ENCODE data around the gene MC1R.
A peak's percentile ranks its signal among the peaks of the same experiment; 100 is the strongest.

MC1R gene

DNA sequence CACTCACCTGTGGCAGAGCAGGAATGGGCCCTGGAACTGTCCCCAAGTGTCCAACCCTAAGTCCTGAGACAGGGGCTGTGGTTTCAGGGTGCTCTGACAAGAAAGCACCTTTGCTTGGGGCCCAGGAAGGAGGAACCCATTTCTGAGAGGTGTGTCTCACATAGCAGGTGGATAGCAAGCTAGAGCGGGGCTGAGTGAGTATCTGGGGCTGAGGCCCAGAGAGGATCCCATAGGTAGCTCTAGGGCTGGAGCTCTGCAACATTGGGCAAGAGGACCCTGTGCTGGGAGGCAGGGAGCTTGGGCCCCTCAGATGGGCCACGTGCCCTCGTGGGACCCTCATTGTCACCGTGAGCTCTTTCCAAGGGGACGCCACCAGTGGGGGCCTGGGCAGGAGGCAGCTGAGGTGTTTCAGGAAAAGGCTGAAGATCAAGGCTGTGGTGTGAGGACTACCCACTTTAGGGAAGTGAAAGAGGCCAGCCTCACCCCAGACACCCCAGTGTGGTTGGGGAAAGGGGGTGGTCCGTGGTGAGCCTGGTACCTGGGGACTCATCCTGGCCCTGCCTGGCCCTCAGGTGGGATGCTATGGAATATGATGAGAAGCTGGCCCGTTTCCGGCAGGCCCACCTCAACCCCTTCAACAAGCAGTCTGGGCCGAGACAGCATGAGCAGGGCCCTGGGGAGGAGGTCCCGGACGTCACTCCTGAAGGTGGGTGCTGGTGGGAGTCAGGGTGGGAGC lies 35.2 kb downstream of the MC1R start:
- no peak overlapping the region for H3K4me3 ChIP-seq (ENCODE audit: low read depth, low read length)
- peak; percentile 45 for DNase-seq (ENCODE audit: low read depth)
- TF ChIP-seq MYC (IDR thresholded peaks at IDR 0.05; ENCODE audit: low read depth, low read length), result no peak
- no peak for TF ChIP-seq MAX (IDR thresholded peaks at IDR 0.05; ENCODE audit: low read depth, low read length)
- no peak for TF ChIP-seq CTCF (IDR thresholded peaks at IDR 0.05; ENCODE audit: low read depth, low read length)
- no peak for TF ChIP-seq POLR2A (IDR thresholded peaks at IDR 0.05; ENCODE audit: extremely low read depth, insufficient read length)

- H3K4me3 ChIP-seq (ENCODE audit: low read depth, low read length), result no peak overlapping the region
- no peak for TF ChIP-seq POLR2A (IDR thresholded peaks at IDR 0.05; ENCODE audit: extremely low read depth, insufficient read length)
- TF ChIP-seq MAX (IDR thresholded peaks at IDR 0.05; ENCODE audit: low read depth, low read length), result no peak
- TF ChIP-seq CTCF (IDR thresholded peaks at IDR 0.05; ENCODE audit: low read depth, low read length), result no peak
- no peak for TF ChIP-seq MYC (IDR thresholded peaks at IDR 0.05; ENCODE audit: low read depth, low read length)
- no peak for DNase-seq (ENCODE audit: low read depth)
Observed at GRCh38 chr16:89954462-89954861, 35.8 kb downstream of the MC1R start.

GRCh38 chr16:89955001-89955685 lies 36.5 kb downstream of the MC1R start:
- TF ChIP-seq MYC (IDR thresholded peaks at IDR 0.05; ENCODE audit: low read depth, low read length), result no peak
- no peak for DNase-seq (ENCODE audit: low read depth)
- H3K4me3 ChIP-seq (ENCODE audit: low read depth, low read length), result no peak overlapping the region

GRCh38 chr16:89956505-89957215 lies 38.0 kb downstream of the MC1R start:
- no peak overlapping the region for H3K4me3 ChIP-seq (ENCODE audit: low read depth, low read length)
- TF ChIP-seq MYC (IDR thresholded peaks at IDR 0.05; ENCODE audit: low read depth, low read length), result peak; percentile 60
- no peak for TF ChIP-seq POLR2A (IDR thresholded peaks at IDR 0.05; ENCODE audit: extremely low read depth, insufficient read length)
- TF ChIP-seq CTCF (IDR thresholded peaks at IDR 0.05; ENCODE audit: low read depth, low read length), result no peak
- peak; percentile 84 for TF ChIP-seq MAX (IDR thresholded peaks at IDR 0.05; ENCODE audit: low read depth, low read length)

GRCh38 chr16:89957216-89957785 lies 38.6 kb downstream of the MC1R start:
- no peak overlapping the region for H3K4me3 ChIP-seq (ENCODE audit: low read depth, low read length)

More at GRCh38 chr16:89956505-89957215, 38.0 kb downstream of the MC1R start:
- DNase-seq (ENCODE audit: low read depth), result peak; percentile 86

More at GRCh38 chr16:89957216-89957785, 38.6 kb downstream of the MC1R start:
- TF ChIP-seq CTCF (IDR thresholded peaks at IDR 0.05; ENCODE audit: low read depth, low read length), result no peak
- TF ChIP-seq MAX (IDR thresholded peaks at IDR 0.05; ENCODE audit: low read depth, low read length), result no peak
- no peak for TF ChIP-seq MYC (IDR thresholded peaks at IDR 0.05; ENCODE audit: low read depth, low read length)
- no peak for TF ChIP-seq POLR2A (IDR thresholded peaks at IDR 0.05; ENCODE audit: extremely low read depth, insufficient read length)
- no peak for DNase-seq (ENCODE audit: low read depth)
